ENCODE data around the gene CRB2. TPM values are rescaled to one million over a fixed set of nuclear protein-coding genes. Genes with fewer than 3 reads are reported as not detected.

Gene CRB2
- total and polyA plus RNA-seq, 2 of the 13 experiments (the other 11 are each of a cell fraction or from before 2014, with no cell fraction given), result 0.01 to 0.29 TPM

DNA sequence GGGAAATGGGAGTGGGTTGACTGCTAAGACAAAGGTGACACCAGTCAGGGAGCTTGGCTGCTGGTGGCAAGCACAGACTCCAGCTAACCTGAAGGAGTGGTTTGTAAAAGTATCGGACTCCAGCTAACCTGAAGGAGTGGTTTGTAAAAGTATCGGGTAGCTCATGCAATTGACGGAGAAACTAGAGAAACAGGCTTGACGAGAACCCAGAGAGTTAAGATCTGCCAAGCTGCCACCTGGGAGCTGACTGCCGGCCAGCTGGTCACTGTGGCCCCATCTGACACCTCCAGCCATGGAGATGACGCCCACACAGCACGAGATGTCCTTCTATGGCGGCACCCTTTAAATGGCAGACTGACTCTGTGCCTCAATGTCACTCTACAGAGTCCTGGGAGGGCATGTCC lies 28.3 kb upstream of the CRB2 start:
- Histone ChIP-seq H3K27me3 (ENCODE audit: control insufficient read depth in 1 of 2, insufficient read depth in 2 of 2, low read length in 2 of 2) (no peaks in the 10 kb centered on the region; a peak in 1 of 5 replicates), H3K36me3 (replicated peaks in 1 of 2; ENCODE audit: control insufficient read depth in 1 of 2, insufficient read depth in 2 of 2, low read length in 2 of 2) (no peaks in the 10 kb centered on the region), H3K4me2 (ENCODE audit: low read depth, low read length) (no peak overlapping the region), H3K79me2 (ENCODE audit: insufficient read depth, low read length) (no peaks in the 10 kb centered on the region), H3K4me3 (replicated peaks in 1 of 3; ENCODE audit: insufficient read depth in 1 of 3, low read depth in 2 of 3, low read length in 3 of 3) (no peak overlapping the region), H3K9me3 (ENCODE audit: low read length) (no peaks in the 10 kb centered on the region), H4K20me1 (ENCODE audit: insufficient read depth, low read length) (no peaks in the 10 kb centered on the region), H3K27ac (ENCODE audit: extremely low read length, insufficient read depth, low read length) (no peak overlapping the region), H3K4me1 (ENCODE audit: insufficient read depth, low read length) (peaks cover 64% of the 10 kb centered on the region), H2AFZ (ENCODE audit: low read length) (no peak overlapping the region), H3K9ac (ENCODE audit: insufficient read depth, low read depth, low read length) (no peak overlapping the region)
- DNase-seq (ENCODE audit: low spot score) (no peak), ATAC-seq (no peak), FAIRE-seq (no peak)
- POLR2A ChIA-PET, result no interaction called here
- 100% methylated on average over 2 of the region's 8 CpGs for WGBS (ENCODE audit: low lambda C conversion rate)
- in situ Hi-C loops (cut with HindIII; ENCODE audit: extremely low pct_ligation_motif_present, low pct_unique_long_range_greater_than_20kb), result no loop called here
- CTCF ChIA-PET (ENCODE audit: low intra/inter-chr PET ratio, low total read pairs), result no interaction called here
- TF ChIP-seq NBN (conservative IDR thresholded peaks at IDR 0.05), result no peak
- no TSS peak for BruUV-seq (replicated peaks)
- intact Hi-C loops (cut with micrococcal nuclease; ENCODE audit: unreplicated experiment), result loop anchor here (10.0 kb wide), 2 partner anchors 63 to 243 kb away; partner anchors contain the start of gene STRBP

DNA sequence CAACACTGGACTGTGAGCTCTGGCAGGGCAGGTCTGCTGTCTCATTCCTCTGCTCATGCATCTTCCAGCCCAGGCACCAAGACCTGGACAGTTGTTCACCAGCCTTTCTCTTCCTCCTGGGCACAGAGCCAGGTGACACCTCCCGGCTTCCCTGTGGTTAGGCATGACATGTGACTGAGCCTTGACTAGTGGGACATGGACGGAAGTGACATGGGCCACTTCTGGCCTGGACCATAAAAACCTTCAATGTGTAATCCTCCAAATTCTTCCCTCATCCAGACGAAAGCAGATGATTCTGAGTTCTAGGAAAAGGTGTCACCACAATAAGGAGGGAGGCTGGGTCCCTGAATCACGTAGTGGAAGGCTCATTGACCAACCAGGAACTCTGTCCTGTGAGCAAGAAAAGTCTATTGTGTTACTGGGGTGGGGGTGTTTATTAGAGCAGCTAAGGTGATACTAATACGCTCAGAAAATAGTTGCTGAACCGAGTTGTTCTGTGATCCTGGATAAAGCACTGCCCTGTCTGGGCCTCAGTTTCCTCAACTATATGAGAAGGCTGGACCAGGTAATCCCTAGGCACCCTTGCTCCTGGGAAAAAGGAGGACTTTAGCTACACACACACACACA lies 26.6 kb upstream of the CRB2 start:
- CTCF ChIA-PET (ENCODE audit: low intra/inter-chr PET ratio, low total read pairs), result no interaction called here
- no peaks in the 10 kb centered on the region for H3K9me3 ChIP-seq (ENCODE audit: low read length)
- no peaks in the 10 kb centered on the region for H3K36me3 ChIP-seq (replicated peaks in 1 of 2; ENCODE audit: control insufficient read depth in 1 of 2, insufficient read depth in 2 of 2, low read length in 2 of 2)
- no peak overlapping the region for H3K4me3 ChIP-seq (replicated peaks in 1 of 3; ENCODE audit: insufficient read depth in 1 of 3, low read depth in 2 of 3, low read length in 3 of 3)
- ATAC-seq, result no peak
- no peak overlapping the region for H3K27ac ChIP-seq (ENCODE audit: extremely low read length, insufficient read depth, low read length)
- H3K4me1 ChIP-seq (ENCODE audit: insufficient read depth, low read length), result peaks cover 46% of the 10 kb centered on the region
- H2AFZ ChIP-seq (ENCODE audit: low read length), result no peak overlapping the region
- H3K79me2 ChIP-seq (ENCODE audit: insufficient read depth, low read length), result no peaks in the 10 kb centered on the region
- H3K4me2 ChIP-seq (ENCODE audit: low read depth, low read length), result no peak overlapping the region
- no peaks in the 10 kb centered on the region for H4K20me1 ChIP-seq (ENCODE audit: insufficient read depth, low read length)
- intact Hi-C loops (cut with micrococcal nuclease; ENCODE audit: unreplicated experiment) (loop anchor here (10.0 kb wide), 2 partner anchors 65 to 245 kb away; partner anchors contain the start of gene STRBP), in situ Hi-C loops (cut with HindIII; ENCODE audit: extremely low pct_ligation_motif_present, low pct_unique_long_range_greater_than_20kb) (no loop called here)
- POLR2A ChIA-PET, result no interaction called here
- peak; percentile 15 for FAIRE-seq
- peaks cover 0 to 3% of the 10 kb centered on the region in 2 experiments; a peak in 2 of 5 replicates for H3K27me3 ChIP-seq (ENCODE audit: control insufficient read depth in 1 of 2, insufficient read depth in 2 of 2, low read length in 2 of 2)
- peak; percentile 39 for DNase-seq (ENCODE audit: low spot score)
- WGBS (ENCODE audit: low lambda C conversion rate), result 29% methylated on average over 5 of the region's 6 CpGs
- no peak overlapping the region for H3K9ac ChIP-seq (ENCODE audit: insufficient read depth, low read depth, low read length)
- no TSS peak for BruUV-seq (replicated peaks)
- TF ChIP-seq ZNF12 (CRISPR knock-in tag; IDR thresholded peaks at IDR 0.05) (peak; percentile 94), HNRNPK (IDR thresholded peaks at IDR 0.05; ENCODE audit: low read depth, low read length, poor library complexity, severe bottlenecking) (no peak), FOXA1 (IDR thresholded peaks at IDR 0.05) (no peak), FOXA1 (CRISPR knock-in tag; IDR thresholded peaks at IDR 0.05) (no peak), PHF20 (CRISPR knock-in tag; IDR thresholded peaks at IDR 0.05) (no peak), ZNF230 (CRISPR knock-in tag; IDR thresholded peaks at IDR 0.05) (no peak), ATM (IDR thresholded peaks at IDR 0.05; ENCODE audit: borderline replicate concordance) (no peak)
- TF ChIP-seq, protein P1, sequence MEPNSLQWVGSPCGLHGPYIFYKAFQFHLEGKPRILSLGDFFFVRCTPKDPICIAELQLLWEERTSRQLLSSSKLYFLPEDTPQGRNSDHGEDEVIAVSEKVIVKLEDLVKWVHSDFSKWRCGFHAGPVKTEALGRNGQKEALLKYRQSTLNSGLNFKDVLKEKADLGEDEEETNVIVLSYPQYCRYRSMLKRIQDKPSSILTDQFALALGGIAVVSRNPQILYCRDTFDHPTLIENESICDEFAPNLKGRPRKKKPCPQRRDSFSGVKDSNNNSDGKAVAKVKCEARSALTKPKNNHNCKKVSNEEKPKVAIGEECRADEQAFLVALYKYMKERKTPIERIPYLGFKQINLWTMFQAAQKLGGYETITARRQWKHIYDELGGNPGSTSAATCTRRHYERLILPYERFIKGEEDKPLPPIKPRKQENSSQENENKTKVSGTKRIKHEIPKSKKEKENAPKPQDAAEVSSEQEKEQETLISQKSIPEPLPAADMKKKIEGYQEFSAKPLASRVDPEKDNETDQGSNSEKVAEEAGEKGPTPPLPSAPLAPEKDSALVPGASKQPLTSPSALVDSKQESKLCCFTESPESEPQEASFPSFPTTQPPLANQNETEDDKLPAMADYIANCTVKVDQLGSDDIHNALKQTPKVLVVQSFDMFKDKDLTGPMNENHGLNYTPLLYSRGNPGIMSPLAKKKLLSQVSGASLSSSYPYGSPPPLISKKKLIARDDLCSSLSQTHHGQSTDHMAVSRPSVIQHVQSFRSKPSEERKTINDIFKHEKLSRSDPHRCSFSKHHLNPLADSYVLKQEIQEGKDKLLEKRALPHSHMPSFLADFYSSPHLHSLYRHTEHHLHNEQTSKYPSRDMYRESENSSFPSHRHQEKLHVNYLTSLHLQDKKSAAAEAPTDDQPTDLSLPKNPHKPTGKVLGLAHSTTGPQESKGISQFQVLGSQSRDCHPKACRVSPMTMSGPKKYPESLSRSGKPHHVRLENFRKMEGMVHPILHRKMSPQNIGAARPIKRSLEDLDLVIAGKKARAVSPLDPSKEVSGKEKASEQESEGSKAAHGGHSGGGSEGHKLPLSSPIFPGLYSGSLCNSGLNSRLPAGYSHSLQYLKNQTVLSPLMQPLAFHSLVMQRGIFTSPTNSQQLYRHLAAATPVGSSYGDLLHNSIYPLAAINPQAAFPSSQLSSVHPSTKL (CRISPR knock-in tag; IDR thresholded peaks at IDR 0.05), result 0 out of 2 replicates have a peak, but pooled peaks have one; percentile 16
- TF ChIP-seq, protein P2, sequence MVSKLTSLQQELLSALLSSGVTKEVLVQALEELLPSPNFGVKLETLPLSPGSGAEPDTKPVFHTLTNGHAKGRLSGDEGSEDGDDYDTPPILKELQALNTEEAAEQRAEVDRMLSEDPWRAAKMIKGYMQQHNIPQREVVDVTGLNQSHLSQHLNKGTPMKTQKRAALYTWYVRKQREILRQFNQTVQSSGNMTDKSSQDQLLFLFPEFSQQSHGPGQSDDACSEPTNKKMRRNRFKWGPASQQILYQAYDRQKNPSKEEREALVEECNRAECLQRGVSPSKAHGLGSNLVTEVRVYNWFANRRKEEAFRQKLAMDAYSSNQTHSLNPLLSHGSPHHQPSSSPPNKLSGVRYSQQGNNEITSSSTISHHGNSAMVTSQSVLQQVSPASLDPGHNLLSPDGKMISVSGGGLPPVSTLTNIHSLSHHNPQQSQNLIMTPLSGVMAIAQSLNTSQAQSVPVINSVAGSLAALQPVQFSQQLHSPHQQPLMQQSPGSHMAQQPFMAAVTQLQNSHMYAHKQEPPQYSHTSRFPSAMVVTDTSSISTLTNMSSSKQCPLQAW (CRISPR knock-in tag; IDR thresholded peaks at IDR 0.05), result no peak
